MCF 10A (cell line): ENCODE measurements around the gene NEIL3. TPM values are rescaled to one million over a fixed set of nuclear protein-coding genes. Genes with fewer than 3 reads are reported as not detected.

Experiments
- BruUV-seq: library from RNA; stranded (reverse); fragments of 400-500 nt; replicated peaks from 2 replicates; lab custom pipeline; 2021; lab: Mats Ljungman, UMichigan
- CTCF ChIA-PET: fragments of 300-600 bp; sonication (Branson Sonifier 250); formaldehyde crosslinking; extraction: SDS; loops from one replicate; lab custom pipeline; 2021; ENCODE audit warnings: antibody characterized with exemption, inconsistent platforms; lab: Yijun Ruan, JAX
- POLR2A ChIA-PET: fragments of 300-600, 350-650 bp; sonication (Branson Sonifier 250); formaldehyde crosslinking; extraction: SDS; loops from one replicate; lab custom pipeline; 2020; ENCODE audit warnings: antibody characterized with exemption, inconsistent platforms; lab: Yijun Ruan, JAX
- DNase-seq: peaks from one replicate; pipeline ENCODE4 v3.0.0-alpha.2; 2018; ENCODE audit not compliant: unreplicated experiment
- H3K27ac Mint-ChIP-seq: one replicate; pipeline ENCODE4 v1.8.0; 2022; ENCODE audit warnings: mild to moderate bottlenecking, low read depth, mixed read lengths; ENCODE audit not compliant: unreplicated experiment
- H3K27me3 Mint-ChIP-seq: one replicate; pipeline ENCODE4 v1.8.0; 2022; ENCODE audit warnings: mixed read lengths; ENCODE audit not compliant: insufficient read depth, unreplicated experiment
- H3K36me3 Mint-ChIP-seq: one replicate; pipeline ENCODE4 v1.8.0; 2022; ENCODE audit warnings: mild to moderate bottlenecking, moderate library complexity, mixed read lengths; ENCODE audit not compliant: insufficient read depth, unreplicated experiment
- H3K4me1 Mint-ChIP-seq: one replicate; pipeline ENCODE4 v1.8.0; 2022; ENCODE audit warnings: mixed read lengths; ENCODE audit not compliant: insufficient read depth, unreplicated experiment
- H3K4me3 Mint-ChIP-seq: one replicate; pipeline ENCODE4 v1.8.0; 2022; ENCODE audit warnings: mild to moderate bottlenecking, moderate library complexity, mixed read lengths; ENCODE audit not compliant: unreplicated experiment
- H3K9me3 Mint-ChIP-seq: one replicate; pipeline ENCODE4 v1.8.0; 2022; ENCODE audit warnings: mixed read lengths; ENCODE audit not compliant: unreplicated experiment
- intact Hi-C: fragments of 100-400 bp; cut with micrococcal nuclease; formaldehyde crosslinking; loops from 2 replicates; pipeline ENCODE4 v1.14.1; 2022
- total RNA-seq: library from RNA; stranded (reverse); gene quantifications from 2 replicates; pipeline ENCODE4 v1.2.3, GENCODE V29; 2022
- TF ChIP-seq, protein P1 (sequence below): fragments of 200-600 bp; IDR thresholded peaks from one replicate; pipeline ENCODE4 v1.8.0; 2022; ENCODE audit warnings: antibody characterized with exemption, mild to moderate bottlenecking; ENCODE audit not compliant: unreplicated experiment

Gene NEIL3
- total RNA-seq, 1 experiment from 2014 or later, result 5.8 TPM

DNA sequence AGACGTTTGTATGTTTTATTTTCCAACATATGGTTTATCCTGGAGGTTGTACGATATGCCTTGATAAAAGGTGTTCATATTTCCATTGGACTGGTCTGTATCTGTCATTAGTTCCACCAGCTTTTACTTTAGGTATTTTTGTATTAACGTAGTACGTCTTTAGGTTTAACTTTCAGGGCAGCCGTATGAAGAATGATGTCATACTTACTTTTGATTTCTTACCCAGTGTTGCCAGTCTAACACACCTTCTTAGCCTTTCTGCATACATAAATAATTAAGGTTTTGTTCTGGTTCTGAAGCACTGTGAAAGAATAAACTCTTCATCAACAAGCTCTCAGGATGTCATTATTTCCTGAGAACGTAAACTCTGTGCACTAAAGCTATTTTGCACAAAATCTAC is 18.9 kb upstream of the NEIL3 start:
- no peaks in the 10 kb centered on the region for H3K27me3 Mint-ChIP-seq
- H3K9me3 Mint-ChIP-seq, result no peaks in the 10 kb centered on the region
- intact Hi-C loops, result no loop called here
- no peak for DNase-seq
- ChIA-PET POLR2A (no interaction called here), CTCF (interaction anchor here (2.7 kb wide), 1 partner anchor 40 kb away, joined by 6 read pairs; no protein-coding TSS in a partner anchor)
- no peak overlapping the region for H3K27ac Mint-ChIP-seq
- TF ChIP-seq, protein P1, sequence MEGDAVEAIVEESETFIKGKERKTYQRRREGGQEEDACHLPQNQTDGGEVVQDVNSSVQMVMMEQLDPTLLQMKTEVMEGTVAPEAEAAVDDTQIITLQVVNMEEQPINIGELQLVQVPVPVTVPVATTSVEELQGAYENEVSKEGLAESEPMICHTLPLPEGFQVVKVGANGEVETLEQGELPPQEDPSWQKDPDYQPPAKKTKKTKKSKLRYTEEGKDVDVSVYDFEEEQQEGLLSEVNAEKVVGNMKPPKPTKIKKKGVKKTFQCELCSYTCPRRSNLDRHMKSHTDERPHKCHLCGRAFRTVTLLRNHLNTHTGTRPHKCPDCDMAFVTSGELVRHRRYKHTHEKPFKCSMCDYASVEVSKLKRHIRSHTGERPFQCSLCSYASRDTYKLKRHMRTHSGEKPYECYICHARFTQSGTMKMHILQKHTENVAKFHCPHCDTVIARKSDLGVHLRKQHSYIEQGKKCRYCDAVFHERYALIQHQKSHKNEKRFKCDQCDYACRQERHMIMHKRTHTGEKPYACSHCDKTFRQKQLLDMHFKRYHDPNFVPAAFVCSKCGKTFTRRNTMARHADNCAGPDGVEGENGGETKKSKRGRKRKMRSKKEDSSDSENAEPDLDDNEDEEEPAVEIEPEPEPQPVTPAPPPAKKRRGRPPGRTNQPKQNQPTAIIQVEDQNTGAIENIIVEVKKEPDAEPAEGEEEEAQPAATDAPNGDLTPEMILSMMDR, result no peak
- no peaks in the 10 kb centered on the region for H3K36me3 Mint-ChIP-seq
- BruUV-seq, result no TSS peak
- H3K4me3 Mint-ChIP-seq, result no peak overlapping the region
- H3K4me1 Mint-ChIP-seq, result no peaks in the 10 kb centered on the region

DNA sequence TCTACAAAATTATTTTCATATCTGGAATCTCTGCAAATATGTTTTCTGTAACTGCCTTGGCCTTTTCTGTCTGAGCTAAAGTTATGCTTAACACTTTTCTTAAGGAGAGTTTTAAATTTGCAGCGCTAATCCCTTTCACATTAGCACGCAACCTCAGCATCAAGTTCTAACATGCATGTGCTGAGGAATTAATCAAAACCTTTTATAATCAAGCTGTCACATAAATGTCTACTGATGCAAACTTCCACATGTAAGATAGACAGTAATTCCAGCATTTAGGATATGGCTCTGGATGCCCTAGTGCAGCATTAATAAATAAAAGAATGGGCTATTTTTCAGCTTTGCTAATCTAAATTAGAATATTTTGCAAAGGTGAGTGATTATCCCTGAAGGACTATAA is 17.5 kb upstream of the NEIL3 start:
- Mint-ChIP-seq H3K27me3 (no peaks in the 10 kb centered on the region), H3K9me3 (no peaks in the 10 kb centered on the region), H3K4me1 (no peaks in the 10 kb centered on the region), H3K27ac (no peak overlapping the region), H3K4me3 (no peak overlapping the region), H3K36me3 (no peaks in the 10 kb centered on the region)
- CTCF ChIA-PET, result interaction anchor here (1.5 to 1.6 kb wide), 2 partner anchors 42 to 44 kb away, joined by 6 read pairs; no protein-coding TSS in a partner anchor
- TF ChIP-seq, protein P1, result no peak
- intact Hi-C loops, result no loop called here
- BruUV-seq, result no TSS peak
- DNase-seq, result no peak
- POLR2A ChIA-PET, result no interaction called here

DNA sequence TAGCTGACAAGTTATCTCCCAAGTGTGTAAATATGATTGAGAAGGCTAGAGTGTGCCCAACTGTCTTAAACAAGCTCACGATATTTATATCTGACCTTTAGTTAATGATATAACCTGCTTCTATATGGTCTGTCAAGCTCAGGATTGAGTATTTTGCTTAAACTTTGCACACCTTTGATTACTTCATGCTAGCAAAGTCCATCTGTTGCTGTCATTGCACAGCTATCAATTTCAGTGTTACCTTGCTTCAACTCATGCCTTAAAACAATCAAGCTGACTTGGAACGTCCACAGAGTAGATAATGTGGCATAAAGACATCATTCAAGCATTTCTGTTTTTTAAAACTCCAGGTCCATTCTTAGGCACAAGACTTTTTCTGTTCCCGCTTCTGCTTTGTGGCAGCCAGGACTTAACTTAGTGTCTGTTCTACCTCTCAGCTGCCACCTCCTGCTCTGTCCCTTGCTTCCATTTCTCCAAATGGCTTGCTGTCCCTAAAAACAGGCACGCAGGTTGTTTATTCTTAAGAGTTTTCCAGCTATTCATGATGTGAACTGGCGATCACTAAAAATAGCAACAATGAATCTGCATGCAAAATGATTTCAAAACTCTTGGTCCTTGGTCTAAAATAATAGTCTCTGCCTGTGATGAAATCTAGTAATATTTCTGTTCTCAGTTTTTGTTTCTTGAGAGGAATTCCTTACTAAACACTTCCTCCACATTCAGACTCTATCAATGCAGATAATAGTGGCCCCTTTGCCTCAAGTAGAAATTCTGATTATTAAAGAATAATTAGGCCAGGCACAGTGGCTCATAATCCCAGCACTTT is 16.3 kb upstream of the NEIL3 start:
- ChIA-PET CTCF (interaction anchor here (0.6 to 1.6 kb wide), 2 partner anchors 43 to 968 kb away, joined by 3 to 6 read pairs; no protein-coding TSS in a partner anchor), POLR2A (interaction anchor here (0.5 kb wide), 1 partner anchor 149 kb away, joined by 3 read pairs; the partner anchor contains the start of gene AGA)
- TF ChIP-seq, protein P1, result no peak
- Mint-ChIP-seq H3K4me1 (no peaks in the 10 kb centered on the region), H3K36me3 (no peaks in the 10 kb centered on the region), H3K27ac (no peak overlapping the region), H3K4me3 (no peak overlapping the region), H3K9me3 (no peaks in the 10 kb centered on the region), H3K27me3 (no peaks in the 10 kb centered on the region)
- no peak for DNase-seq
- intact Hi-C loops, result no loop called here
- no TSS peak for BruUV-seq

DNA sequence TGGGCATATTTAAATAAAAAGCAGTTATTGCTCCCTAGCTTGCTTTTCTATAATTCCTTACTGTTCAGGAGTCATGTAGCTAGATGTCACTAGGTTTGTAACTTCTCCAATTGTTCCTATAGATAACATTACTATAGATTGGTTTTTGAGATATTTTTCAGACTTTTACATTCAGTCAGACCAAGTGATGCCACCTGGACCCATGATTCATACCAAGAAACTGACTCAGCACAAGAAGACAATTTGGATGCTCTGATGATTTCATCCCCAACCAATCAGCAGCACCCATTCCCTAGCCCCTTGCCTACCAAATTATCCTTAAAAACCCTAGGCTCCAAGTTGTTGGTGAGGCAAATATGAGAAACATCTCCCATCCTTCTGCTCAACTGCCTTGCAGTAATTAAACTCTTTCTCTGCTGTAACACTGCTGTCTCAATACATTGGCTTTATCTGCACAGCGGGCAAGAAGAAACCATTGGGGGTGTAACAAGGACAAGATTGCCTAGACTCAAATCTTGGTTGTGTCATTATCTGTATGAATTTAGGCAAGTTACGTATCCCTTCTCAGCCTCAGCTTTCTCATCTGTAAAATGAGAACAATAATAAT is 11.8 kb upstream of the NEIL3 start:
- BruUV-seq, result no TSS peak
- no peak overlapping the region for H3K4me3 Mint-ChIP-seq
- H3K27me3 Mint-ChIP-seq, result no peaks in the 10 kb centered on the region
- H3K9me3 Mint-ChIP-seq, result no peaks in the 10 kb centered on the region
- intact Hi-C loops, result no loop called here
- no peak for DNase-seq
- ChIA-PET CTCF (interaction anchor here (0.9 to 1.4 kb wide), 4 partner anchors 13 to 48 kb away, joined by 3 to 5 read pairs (median 3); no protein-coding TSS in a partner anchor), POLR2A (interaction anchor here (0.7 kb wide), 1 partner anchor 11 kb away, joined by 3 read pairs; no protein-coding TSS in a partner anchor)
- TF ChIP-seq, protein P1, result no peak
- no peak overlapping the region for H3K27ac Mint-ChIP-seq
- peaks cover 13% of the 10 kb centered on the region for H3K4me1 Mint-ChIP-seq
- no peaks in the 10 kb centered on the region for H3K36me3 Mint-ChIP-seq
